Measurements from ENCODE around the gene CAMKK1. TPM values are rescaled to one million over a fixed set of nuclear protein-coding genes. Genes with fewer than 3 reads are reported as not detected.

Gene CAMKK1
- total and polyA plus RNA-seq, 9 of the 15 experiments (the other 6 are each of a cell fraction or from before 2014, with no cell fraction given) = 0.34 to 7.5 (median 4.9) TPM

GRCh38 chr17:3827124-3827773 lies 65.6 kb downstream of the CAMKK1 start (continued):
- TF ChIP-seq HOMEZ (CRISPR knock-in tag; IDR thresholded peaks at IDR 0.05) (no peak), HDAC2 (IDR thresholded peaks at IDR 0.05) (no peak)

GRCh38 chr17:3826191-3826590 lies 66.7 kb downstream of the CAMKK1 start:
- FAIRE-seq = no peak
- H3K36me3 ChIP-seq (ENCODE audit: control insufficient read depth, insufficient read depth, low read length) = peaks cover 66% of the 10 kb centered on the region

More at GRCh38 chr17:3826191-3826590, 66.7 kb downstream of the CAMKK1 start:
- Histone ChIP-seq H3K9ac (ENCODE audit: insufficient read depth in 1 of 2, low read depth in 2 of 2, low read length in 2 of 2) (no peak overlapping the region), H2AFZ (ENCODE audit: low read depth, low read length) (no peak overlapping the region), H3K27ac (ENCODE audit: extremely low read depth, low read depth, low read length) (no peak overlapping the region), H3K4me3 (no peak overlapping the region), H3K4me2 (ENCODE audit: insufficient read depth, low read length) (no peak overlapping the region), H3K27me3 (ENCODE audit: control insufficient read depth in 2 of 2, insufficient read depth in 2 of 2, low read length in 2 of 2) (no peaks in the 10 kb centered on the region), H3K9me3 (replicated peaks; ENCODE audit: control insufficient read depth, insufficient read depth, low read depth, low read length) (no peaks in the 10 kb centered on the region), H3K79me2 (ENCODE audit: control insufficient read depth, insufficient read depth, low read length) (no peaks in the 10 kb centered on the region), H4K20me1 (replicated peaks; ENCODE audit: control insufficient read depth, insufficient read depth, low read length) (no peaks in the 10 kb centered on the region), H3K9me1 (ENCODE audit: control insufficient read depth, insufficient read depth, low read length) (no peaks in the 10 kb centered on the region), H3K4me1 (replicated peaks in 1 of 2; ENCODE audit: control insufficient read depth in 2 of 2, insufficient read depth in 2 of 2, low read length in 2 of 2) (no peaks in the 10 kb centered on the region)
- ATAC-seq = no peak
- POLR2A ChIA-PET = no interaction called here
- no peak for DNase-seq (ENCODE audit: extremely low read depth in 1 of 4, low spot score in 3 of 4)
- BruUV-seq (replicated peaks) = no TSS peak
- in situ Hi-C loops (cut with MboI) (no loop called here), intact Hi-C loops (cut with micrococcal nuclease) (loop anchor here (2.0 kb wide), 1 partner anchor 143 kb away; no protein-coding TSS in a partner anchor)
- TF ChIP-seq ZBTB11 (CRISPR knock-in tag; IDR thresholded peaks at IDR 0.05) = no peak
- TF ChIP-seq ZBTB34 (CRISPR knock-in tag; IDR thresholded peaks at IDR 0.05) = no peak
- no peak for TF ChIP-seq GABPB1 (CRISPR knock-in tag; IDR thresholded peaks at IDR 0.05)
- no peak for TF ChIP-seq TRIM28 (IDR thresholded peaks at IDR 0.05)
- TF ChIP-seq ATF3 (IDR thresholded peaks at IDR 0.05) = 0 out of 2 replicates have a peak, but pooled peaks have one; percentile 15
- TF ChIP-seq ATF3 (CRISPR knock-in tag; conservative IDR thresholded peaks at IDR 0.05) = no peak
- 78% methylated on average over 3 of the region's 4 CpGs for WGBS (ENCODE audit: insufficient coverage, low coverage, missing lambda C conversion rate)
- CTCF ChIA-PET (ENCODE audit: low intra/inter-chr PET ratio) = no interaction called here
